GM19328 (cell line): ENCODE results near the gene ROMO1.
"Not testable (repeated sequence)": the region's sequence is repeated elsewhere in the genome, so short reads cannot be mapped to it uniquely, and the experiment has no call there.

ENCODE experiments used
- ATAC-seq: cut with Tn5 transposase; IDR thresholded peaks from one replicate; pipeline ENCODE4 v1.9.1; 2021; ENCODE audit warnings: mild to moderate bottlenecking, moderate library complexity; ENCODE audit not compliant: unreplicated experiment

The ROMO1 gene

GRCh38 chr20:35744492-35744841 lies 45.3 kb downstream of the ROMO1 start:
- not testable (repeated sequence) for ATAC-seq
